Effector memory CD4-positive, alpha-beta T cell (primary cell): ENCODE measurements around the gene IFRD1.
"Not testable (repeated sequence)": the region's sequence is repeated elsewhere in the genome, so short reads cannot be mapped to it uniquely, and the experiment has no call there.

ENCODE experiments used
- DNase-seq, 3 donors: peaks; one replicate each; pipeline ENCODE4 v3.0.0-alpha.2; 2020
- H3K27ac ChIP-seq: 2 replicates; pipeline ENCODE4 v1.7.0; 2013; ENCODE audit warnings: mild to moderate bottlenecking, low read length, moderate library complexity; ENCODE audit not compliant: insufficient read depth, poor library complexity, severe bottlenecking
- H3K27me3 ChIP-seq: replicated peaks from 2 replicates; pipeline ENCODE4 v1.7.0; 2013; ENCODE audit warnings: mild to moderate bottlenecking, low read length; ENCODE audit not compliant: insufficient read depth, control insufficient read depth, poor library complexity, severe bottlenecking
- H3K36me3 ChIP-seq: 2 replicates; pipeline ENCODE4 v1.7.0; 2013; ENCODE audit warnings: mild to moderate bottlenecking, low read length, moderate library complexity; ENCODE audit not compliant: control insufficient read depth, insufficient read depth
- H3K4me1 ChIP-seq: 2 replicates; pipeline ENCODE4 v1.7.0; 2013; ENCODE audit warnings: low read length, mild to moderate bottlenecking; ENCODE audit not compliant: control insufficient read depth, insufficient read depth, poor library complexity, severe bottlenecking
- H3K4me3 ChIP-seq: 2 replicates; pipeline ENCODE4 v1.7.0; 2013; ENCODE audit warnings: low read length, low read depth, mild to moderate bottlenecking; ENCODE audit not compliant: insufficient read depth, poor library complexity, severe bottlenecking
- H3K9me3 ChIP-seq: 2 replicates; pipeline ENCODE4 v1.7.0; 2013; ENCODE audit warnings: mild to moderate bottlenecking, low read length, moderate library complexity; ENCODE audit not compliant: control insufficient read depth

IFRD1 gene

DNA sequence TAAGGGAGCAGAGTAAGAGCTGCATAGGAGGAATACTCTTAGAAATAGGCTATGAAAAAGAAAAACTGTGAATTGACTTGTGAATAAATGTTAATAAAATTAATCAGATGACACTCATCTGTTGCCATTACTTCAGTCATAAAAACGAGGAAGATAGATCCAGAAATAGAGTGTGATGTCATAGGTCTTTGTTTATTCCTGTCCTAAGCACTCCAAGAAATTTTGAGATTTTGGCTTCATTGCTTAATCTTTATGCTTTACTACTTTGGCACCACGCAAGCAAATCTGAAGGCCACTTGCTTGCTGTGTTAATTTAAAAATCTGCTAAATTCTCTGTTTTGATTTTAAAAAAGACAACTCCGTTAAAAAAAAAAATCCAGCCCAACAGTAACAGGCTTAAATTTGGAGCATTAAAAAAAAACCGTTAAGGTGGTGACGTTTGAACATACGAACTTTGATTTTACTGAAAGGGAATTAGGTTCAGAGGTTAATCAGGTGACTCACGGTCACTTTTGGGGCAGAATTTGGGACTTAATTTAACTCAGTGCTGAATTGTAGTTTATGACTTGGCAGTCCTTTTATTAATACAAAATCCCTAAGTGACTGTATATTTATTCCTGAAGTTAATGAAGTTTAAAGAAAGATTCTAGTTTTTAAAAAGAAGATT lies 3.4 kb downstream of the IFRD1 start:
- Histone ChIP-seq H3K27ac (no peak overlapping the region), H3K4me3 (no peak overlapping the region), H3K9me3 (no peaks in the 10 kb centered on the region), H3K36me3 (peaks cover 25% of the 10 kb centered on the region), H3K27me3 (no peaks in the 10 kb centered on the region), H3K4me1 (peaks cover 9% of the 10 kb centered on the region)
- no peak for DNase-seq

DNA sequence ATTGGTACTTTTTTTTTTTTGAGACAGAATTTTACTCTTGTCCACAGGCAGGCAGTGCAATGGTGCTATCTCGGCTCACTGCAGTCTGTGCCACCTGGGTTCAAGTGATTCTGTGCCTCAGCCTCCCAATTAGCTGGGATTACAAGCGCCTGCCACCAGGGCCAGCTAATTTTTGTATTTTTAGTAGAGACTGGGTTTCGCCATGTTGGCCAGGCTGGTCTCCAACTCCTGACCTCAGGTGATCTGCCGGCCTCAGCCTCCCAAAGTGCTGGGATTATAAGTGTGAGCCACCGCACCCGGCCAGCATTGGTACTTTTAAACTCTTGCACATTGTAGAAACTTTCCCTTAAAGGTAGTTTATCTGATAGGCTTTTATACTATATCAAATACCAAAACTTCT lies 3.9 kb downstream of the IFRD1 start:
- H3K4me1 ChIP-seq, H3K9me3 ChIP-seq, H3K4me3 ChIP-seq, DNase-seq, H3K27ac ChIP-seq, H3K27me3 ChIP-seq: not testable (repeated sequence)
- peaks cover 30% of the 10 kb centered on the region for H3K36me3 ChIP-seq

DNA sequence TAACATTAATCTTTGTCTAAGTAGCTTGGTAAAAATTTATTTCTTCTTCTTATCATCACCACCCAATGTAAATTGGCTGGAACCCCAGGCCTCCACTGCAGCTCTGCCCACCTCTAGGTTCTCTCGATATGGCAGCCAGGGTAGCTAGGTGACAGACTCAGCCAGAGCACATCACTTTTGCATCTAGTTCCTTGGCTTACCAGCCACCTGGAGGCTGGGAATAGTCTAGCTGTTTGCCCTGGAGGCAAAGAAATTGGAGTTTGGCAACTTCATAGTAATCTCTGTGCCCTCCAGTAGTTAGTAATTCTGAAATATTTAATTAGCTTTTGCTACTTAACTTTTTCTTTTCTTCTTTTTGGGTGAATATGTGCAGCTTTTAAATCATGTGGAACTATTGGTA lies 9.4 kb downstream of the IFRD1 start:
- no peaks in the 10 kb centered on the region for H3K4me1 ChIP-seq
- no peak overlapping the region for H3K4me3 ChIP-seq
- H3K9me3 ChIP-seq = no peaks in the 10 kb centered on the region
- H3K36me3 ChIP-seq = peaks cover 73% of the 10 kb centered on the region
- DNase-seq = no peak
- no peak overlapping the region for H3K27ac ChIP-seq
- no peaks in the 10 kb centered on the region for H3K27me3 ChIP-seq

DNA sequence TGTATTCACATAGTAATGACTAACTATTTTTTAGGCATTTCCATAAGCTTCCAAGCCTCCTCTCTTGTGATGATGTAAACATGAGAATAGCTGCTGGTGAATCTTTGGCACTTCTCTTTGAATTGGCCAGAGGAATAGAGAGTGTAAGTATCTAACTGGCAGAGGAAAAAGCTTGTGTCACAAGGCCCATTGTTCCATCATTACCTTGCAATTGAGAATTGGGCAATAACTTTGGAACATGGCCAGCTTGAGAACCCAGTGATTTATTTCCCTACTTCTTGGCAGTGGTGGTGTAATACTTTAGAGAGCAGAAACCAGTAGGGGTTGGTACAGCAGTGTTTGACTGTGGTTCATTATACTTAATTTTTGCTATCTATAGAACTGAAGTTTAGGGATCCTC lies 12.0 kb downstream of the IFRD1 start:
- Histone ChIP-seq H3K9me3 (no peaks in the 10 kb centered on the region), H3K4me1 (no peaks in the 10 kb centered on the region), H3K27me3 (no peaks in the 10 kb centered on the region), H3K27ac (no peak overlapping the region), H3K36me3 (peaks cover 63% of the 10 kb centered on the region), H3K4me3 (no peak overlapping the region)
- DNase-seq = no peak

- no peaks in the 10 kb centered on the region for H3K27me3 ChIP-seq
- H3K36me3 ChIP-seq = peaks cover 62% of the 10 kb centered on the region
- no peaks in the 10 kb centered on the region for H3K9me3 ChIP-seq
These were observed 17.6 kb downstream of the IFRD1 start for GRCh38 chr7:112467867-112468266.

GRCh38 chr7:112470194-112470593 lies 19.9 kb downstream of the IFRD1 start:
- DNase-seq = no peak
- Histone ChIP-seq H3K36me3 (peaks cover 58% of the 10 kb centered on the region), H3K27me3 (no peaks in the 10 kb centered on the region), H3K9me3 (no peaks in the 10 kb centered on the region), H3K4me1 (no peaks in the 10 kb centered on the region), H3K27ac (no peak overlapping the region), H3K4me3 (no peak overlapping the region)

More at GRCh38 chr7:112467867-112468266, 17.6 kb downstream of the IFRD1 start:
- no peaks in the 10 kb centered on the region for H3K4me1 ChIP-seq
- H3K27ac ChIP-seq = no peak overlapping the region
- no peak for DNase-seq
- no peak overlapping the region for H3K4me3 ChIP-seq

DNA sequence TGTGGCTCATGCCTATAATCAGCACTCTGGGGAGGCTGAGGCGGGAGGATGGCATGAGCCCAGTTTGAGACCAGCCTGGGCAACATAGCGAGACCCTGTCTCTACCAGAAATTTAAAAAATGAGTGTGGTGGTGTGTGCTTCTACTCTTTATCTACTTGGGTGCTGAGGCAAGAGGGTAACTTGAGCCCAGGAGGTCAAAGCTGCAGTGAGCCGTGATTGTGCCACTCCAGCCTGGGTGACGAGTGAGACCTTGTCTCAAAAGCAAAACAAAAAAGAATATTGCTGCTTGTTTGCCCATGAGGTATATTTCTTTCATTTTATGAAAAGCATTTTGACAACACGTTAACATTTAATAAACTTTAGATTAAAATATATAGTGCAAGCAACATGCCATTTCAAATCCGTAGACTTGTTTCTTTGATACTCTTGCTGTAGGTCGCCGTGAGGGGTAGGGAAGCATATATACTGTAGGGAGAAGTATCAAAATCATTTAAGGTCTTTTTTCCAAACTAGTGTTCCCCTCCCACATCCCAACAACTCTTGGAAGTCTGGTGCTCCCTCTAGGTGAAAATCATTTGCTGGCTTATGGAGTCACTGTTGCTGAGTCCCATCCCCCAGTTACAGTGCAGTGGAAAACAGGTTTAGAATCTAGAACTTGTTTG lies 26.3 kb downstream of the IFRD1 start:
- H3K4me3 ChIP-seq = no peak overlapping the region
- no peak overlapping the region for H3K27ac ChIP-seq
- no peaks in the 10 kb centered on the region for H3K4me1 ChIP-seq
- no peak for DNase-seq
- H3K27me3 ChIP-seq = no peaks in the 10 kb centered on the region
- H3K36me3 ChIP-seq = peaks cover 36% of the 10 kb centered on the region
- no peaks in the 10 kb centered on the region for H3K9me3 ChIP-seq

GRCh38 chr7:112481121-112481736 lies 31.0 kb downstream of the IFRD1 start:
- Histone ChIP-seq H3K9me3 (no peaks in the 10 kb centered on the region), H3K27me3 (no peaks in the 10 kb centered on the region), H3K27ac (no peak overlapping the region), H3K4me3 (no peak overlapping the region), H3K36me3 (peaks cover 3% of the 10 kb centered on the region), H3K4me1 (no peaks in the 10 kb centered on the region)
- DNase-seq = no peak

GRCh38 chr7:112481833-112482670 lies 31.8 kb downstream of the IFRD1 start:
- Histone ChIP-seq H3K4me3 (no peak overlapping the region), H3K27me3 (no peaks in the 10 kb centered on the region), H3K9me3 (no peaks in the 10 kb centered on the region), H3K36me3 (no peaks in the 10 kb centered on the region), H3K4me1 (no peaks in the 10 kb centered on the region), H3K27ac (no peak overlapping the region)
- DNase-seq = no peak
